Measurements from ENCODE around the gene SPOCK2.

DNA sequence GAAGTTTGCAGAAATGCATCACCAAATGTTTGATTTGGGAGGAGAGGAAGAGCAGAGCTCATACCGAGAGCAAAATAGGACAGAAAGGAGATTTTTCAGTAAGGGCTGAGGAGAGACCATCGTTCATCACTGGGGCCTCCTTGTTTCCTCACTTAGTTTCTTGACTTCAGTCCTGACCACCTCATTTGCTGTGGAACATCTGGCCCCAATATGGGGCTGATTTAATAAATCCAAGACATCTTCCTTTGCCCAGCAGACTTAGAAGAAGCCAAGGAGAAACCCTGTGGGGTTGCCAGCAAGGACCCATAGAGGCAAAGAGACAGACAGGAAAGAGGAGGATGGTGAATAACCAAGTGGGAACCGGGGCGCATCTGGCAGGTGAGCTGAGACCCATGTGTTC is 63.8 kb downstream of the SPOCK2 start:
- TF ChIP-seq, protein P1, sequence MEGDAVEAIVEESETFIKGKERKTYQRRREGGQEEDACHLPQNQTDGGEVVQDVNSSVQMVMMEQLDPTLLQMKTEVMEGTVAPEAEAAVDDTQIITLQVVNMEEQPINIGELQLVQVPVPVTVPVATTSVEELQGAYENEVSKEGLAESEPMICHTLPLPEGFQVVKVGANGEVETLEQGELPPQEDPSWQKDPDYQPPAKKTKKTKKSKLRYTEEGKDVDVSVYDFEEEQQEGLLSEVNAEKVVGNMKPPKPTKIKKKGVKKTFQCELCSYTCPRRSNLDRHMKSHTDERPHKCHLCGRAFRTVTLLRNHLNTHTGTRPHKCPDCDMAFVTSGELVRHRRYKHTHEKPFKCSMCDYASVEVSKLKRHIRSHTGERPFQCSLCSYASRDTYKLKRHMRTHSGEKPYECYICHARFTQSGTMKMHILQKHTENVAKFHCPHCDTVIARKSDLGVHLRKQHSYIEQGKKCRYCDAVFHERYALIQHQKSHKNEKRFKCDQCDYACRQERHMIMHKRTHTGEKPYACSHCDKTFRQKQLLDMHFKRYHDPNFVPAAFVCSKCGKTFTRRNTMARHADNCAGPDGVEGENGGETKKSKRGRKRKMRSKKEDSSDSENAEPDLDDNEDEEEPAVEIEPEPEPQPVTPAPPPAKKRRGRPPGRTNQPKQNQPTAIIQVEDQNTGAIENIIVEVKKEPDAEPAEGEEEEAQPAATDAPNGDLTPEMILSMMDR (IDR thresholded peaks at IDR 0.05 in 8 of 11, conservative IDR thresholded peaks at IDR 0.05 in 3 of 11), result no peak
- TF ChIP-seq POLR2A (IDR thresholded peaks at IDR 0.05), result no peak

Measured in spleen (tissue), 7 donors.